H1 (cell line): ENCODE results near the gene FAM170B. TPM values are rescaled to one million over a fixed set of nuclear protein-coding genes. Genes with fewer than 3 reads are reported as not detected.

Experiments
- CTCF ChIA-PET: fragments of 300-600 bp; sonication (Branson Sonifier 250); formaldehyde crosslinking; loops from one replicate; lab custom pipeline; 2021; ENCODE audit not compliant: partially characterized antibody; lab: Charles Lee
- POLR2A ChIA-PET: fragments of 300-600 bp; sonication (Branson Sonifier 250); formaldehyde crosslinking; loops from one replicate; lab custom pipeline; 2021; ENCODE audit warnings: inconsistent platforms; ENCODE audit not compliant: partially characterized antibody; lab: Charles Lee
- DNase-seq, 2 experiments: peaks; one replicate each; pipeline versions ENCODE4 v3.0.0 to v3.0.0-alpha.2; 2010 to 2022; ENCODE audit warnings: low spot score in 2 of 2, low read depth in 1 of 2, mixed read lengths in 1 of 2
- FAIRE-seq: peaks from 2 replicates; lab custom pipeline; 2011; peaks lifted over from hg19 to GRCh38; lab: Jason Lieb, UNC
- H2AFZ ChIP-seq: 2 replicates; pipeline ENCODE4 v1.8.1; 2012; ENCODE audit warnings: low read length, inconsistent platforms
- H2AK5ac ChIP-seq: 2 replicates; pipeline ENCODE4 v1.6.1; 2013; ENCODE audit warnings: low read depth, low read length
- H2BK120ac ChIP-seq: replicated peaks from 2 replicates; pipeline ENCODE3; 2013; ENCODE audit warnings: low read depth, low read length, inconsistent platforms
- H2BK12ac ChIP-seq: 2 replicates; pipeline ENCODE4 v1.6.1; 2013; ENCODE audit warnings: low read depth, low read length
- H2BK15ac ChIP-seq: 2 replicates; pipeline ENCODE4 v1.6.1; 2013; ENCODE audit warnings: low read length
- H2BK20ac ChIP-seq: 2 replicates; pipeline ENCODE4 v1.6.1; 2013; ENCODE audit warnings: low read length
- H2BK5ac ChIP-seq: 2 replicates; pipeline ENCODE4 v1.6.1; 2013; ENCODE audit warnings: low read depth, low read length
- H3K14ac ChIP-seq: 2 replicates; pipeline ENCODE4 v1.6.1; 2013; ENCODE audit warnings: inconsistent platforms; ENCODE audit not compliant: insufficient read length
- H3K18ac ChIP-seq: 2 replicates; pipeline ENCODE4 v1.6.1; 2013; ENCODE audit warnings: low read length; ENCODE audit errors: extremely low read depth
- H3K23ac ChIP-seq: 2 replicates; pipeline ENCODE4 v1.6.1; 2013; ENCODE audit warnings: inconsistent platforms; ENCODE audit not compliant: insufficient read length
- H3K23me2 ChIP-seq: 2 replicates; pipeline ENCODE4 v1.6.1; 2013; ENCODE audit warnings: low read depth, low read length
- H3K27ac ChIP-seq: 2 replicates; pipeline ENCODE4 v1.6.1; 2011; ENCODE audit warnings: low read depth, low read length, inconsistent platforms
- H3K27me3 ChIP-seq, 4 experiments: replicated peaks in 1 of 4; 1 replicate in 1 of 4; 2 replicates in 3 of 4; pipeline versions ENCODE4 v1.6.1 to v1.8.1; 2011 to 2013; ENCODE audit warnings: low read length in 3 of 4, mild to moderate bottlenecking in 3 of 4, inconsistent platforms in 2 of 4, mixed read lengths in 2 of 4, moderate library complexity in 1 of 4; ENCODE audit not compliant: control insufficient read depth in 3 of 4, insufficient read depth in 3 of 4; ENCODE audit errors: extremely low read depth in 1 of 4
- H3K36me3 ChIP-seq, 4 experiments: 2 replicates each; pipeline versions ENCODE4 v1.6.1 to v1.8.1; 2011 to 2013; ENCODE audit warnings: mild to moderate bottlenecking in 4 of 4, low read length in 3 of 4, moderate library complexity in 2 of 4, control low read depth in 1 of 4, inconsistent platforms in 1 of 4; ENCODE audit not compliant: insufficient read depth in 4 of 4, control insufficient read depth in 2 of 4
- H3K4ac ChIP-seq: replicated peaks from 2 replicates; pipeline ENCODE3; 2013; ENCODE audit warnings: low read length, low read depth, mixed read lengths, inconsistent platforms; ENCODE audit not compliant: insufficient read length
- H3K4me1 ChIP-seq, 4 experiments: replicated peaks in 1 of 4; 1 replicate in 1 of 4; 2 replicates in 3 of 4; pipeline versions ENCODE4 v1.6.1 to v1.8.1; 2011 to 2013; ENCODE audit warnings: low read length in 3 of 4, inconsistent platforms in 2 of 4, mixed read lengths in 1 of 4; ENCODE audit not compliant: insufficient read depth in 4 of 4, control insufficient read depth in 3 of 4
- H3K4me2 ChIP-seq, 2 experiments: 2 replicates each; pipeline versions ENCODE4 v1.6.1 to v1.8.1; 2011 to 2013; ENCODE audit warnings: low read depth in 2 of 2, low read length in 2 of 2, control low read depth in 1 of 2, inconsistent platforms in 1 of 2, mild to moderate bottlenecking in 1 of 2; ENCODE audit not compliant: insufficient read depth in 1 of 2
- H3K4me3 ChIP-seq, 4 experiments: fragments of 200-600, 300-600 bp in 1 of 4; sonication (generic), shearing (Covaris generic), sonication (Bioruptor Twin) in 1 of 4; 2 replicates each; pipeline versions ENCODE4 v1.5.1 to v1.8.1; 2011 to 2016; ENCODE audit warnings: low read length in 4 of 4, low read depth in 3 of 4, control low read depth in 2 of 4, inconsistent platforms in 2 of 4, mild to moderate bottlenecking in 2 of 4, mixed read lengths in 1 of 4, moderate library complexity in 1 of 4; ENCODE audit not compliant: insufficient read depth in 2 of 4; ENCODE audit errors: extremely low read depth in 1 of 4
- H3K56ac ChIP-seq: replicated peaks from 2 replicates; pipeline ENCODE3; 2013; ENCODE audit warnings: low read depth, mild to moderate bottlenecking, mixed read lengths, low read length, inconsistent platforms; ENCODE audit not compliant: insufficient read length
- H3K79me1 ChIP-seq: 2 replicates; pipeline ENCODE4 v1.6.1; 2013; ENCODE audit warnings: low read depth, low read length, control low read depth
- H3K79me2 ChIP-seq, 2 experiments: 2 replicates each; pipeline versions ENCODE4 v1.6.1 to v1.8.1; 2012 to 2013; ENCODE audit warnings: low read length in 2 of 2, mild to moderate bottlenecking in 2 of 2, inconsistent platforms in 1 of 2; ENCODE audit not compliant: insufficient read depth in 2 of 2, control insufficient read depth in 1 of 2
- H3K9ac ChIP-seq, 4 experiments: replicated peaks in 1 of 4; 1 replicate in 1 of 4; 2 replicates in 3 of 4; pipeline versions ENCODE4 v1.6.1 to v1.8.1; 2011 to 2013; ENCODE audit warnings: low read depth in 3 of 4, low read length in 3 of 4, control low read depth in 2 of 4, mild to moderate bottlenecking in 2 of 4, moderate library complexity in 2 of 4, inconsistent platforms in 1 of 4; ENCODE audit errors: extremely low read depth in 1 of 4
- H3K9me3 ChIP-seq, 2 experiments: 2 replicates each; pipeline versions ENCODE4 v1.6.1 to v1.8.1; 2012 to 2013; ENCODE audit warnings: mild to moderate bottlenecking in 2 of 2, moderate library complexity in 2 of 2, control low read depth in 1 of 2, inconsistent platforms in 1 of 2, low read depth in 1 of 2, low read length in 1 of 2, mixed read lengths in 1 of 2; ENCODE audit not compliant: insufficient read depth in 2 of 2
- H4K20me1 ChIP-seq, 2 experiments: replicated peaks in 1 of 2; 2 replicates each; pipeline versions ENCODE3 to v1.8.1; 2011 to 2013; ENCODE audit warnings: inconsistent platforms in 2 of 2, low read length in 2 of 2, mild to moderate bottlenecking in 1 of 2; ENCODE audit not compliant: insufficient read depth in 2 of 2, control insufficient read depth in 1 of 2
- H4K5ac ChIP-seq: 2 replicates; pipeline ENCODE4 v1.6.1; 2013; ENCODE audit warnings: low read length, low read depth, mixed read lengths, inconsistent platforms; ENCODE audit not compliant: insufficient read length
- H4K8ac ChIP-seq: 2 replicates; pipeline ENCODE4 v1.8.0; 2013; ENCODE audit warnings: mild to moderate bottlenecking, moderate library complexity, low read length, inconsistent platforms; ENCODE audit not compliant: insufficient read depth; ENCODE audit errors: extremely low read depth
- H4K91ac ChIP-seq: replicated peaks from 2 replicates; pipeline ENCODE3; 2013; ENCODE audit warnings: low read length, mixed read lengths, inconsistent platforms; ENCODE audit not compliant: insufficient read length
- CHD2 ChIP-seq: IDR thresholded peaks from 2 replicates; pipeline ENCODE4 v1.6.1; 2012; ENCODE audit warnings: low read length, improper control_type of control experiment
- NRF1 ChIP-seq: IDR thresholded peaks from 2 replicates; pipeline ENCODE4 v1.6.1; 2011; ENCODE audit warnings: mild to moderate bottlenecking, low read depth, low read length, improper control_type of control experiment
- SIRT6 ChIP-seq: IDR thresholded peaks from one replicate; pipeline ENCODE4 v1.7.1; 2012; ENCODE audit warnings: low read length, inconsistent platforms
- WGBS, 2 experiments: shearing (Covaris generic) in 1 of 2; methylation state at CpG; one replicate each; pipeline versions ENCODE4 v1.1.6 to v1.1.7; 2013 to 2015; ENCODE audit warnings: low lambda C conversion rate in 2 of 2, mixed read lengths in 2 of 2, inconsistent platforms in 1 of 2, low coverage in 1 of 2, missing lambda C conversion rate in 1 of 2; ENCODE audit not compliant: insufficient replicate concordance in 2 of 2, insufficient coverage in 1 of 2, insufficient read length in 1 of 2; ENCODE audit errors: extremely low coverage in 1 of 2, missing lambda C conversion rate in 1 of 2; 5-methylcytosine and 5-hydroxymethylcytosine counted together
- polyA plus RNA-seq, 7 experiments: library from polyadenylated mRNA; depleted of rRNA in 3 of 7; stranded (reverse) in 5 of 7; unstranded in 2 of 7; fragments of >200 nt in 5 of 7; fragments of 200-250 nt in 2 of 7; gene quantifications; 1 replicate in 5 of 7; 2 replicates in 1 of 7; 4 replicates in 1 of 7; pipeline versions ENCODE4 v1.2.1 to v1.2.3, GENCODE V29; 2011 to 2013; ENCODE audit warnings: missing spikeins in 2 of 7, mixed read lengths in 2 of 7
- total RNA-seq: library from RNA; stranded (reverse); fragmentation: NEBNext Ultra II Directional; extraction: Animal tissue kit (Norgen Biotek cat#: 25700); gene quantifications from 2 replicates; pipeline ENCODE4 v1.2.1, GENCODE V29; 2021

FAM170B gene
- total and polyA plus RNA-seq, 2 of the 8 experiments (the other 6 are each of a cell fraction or from before 2014, with no cell fraction given): not detected

- Histone ChIP-seq H2BK120ac (no peak overlapping the region), H3K18ac (no peak overlapping the region), H2BK12ac (no peak overlapping the region), H4K20me1 (no peaks in the 10 kb centered on the region), H4K91ac (no peak overlapping the region), H3K27ac (no peak overlapping the region), H3K14ac (no peak overlapping the region), H2BK15ac (no peak overlapping the region), H2AK5ac (0 out of 2 replicates have a peak overlapping the region, but pooled peaks have one; percentile 13), H2BK20ac (no peak overlapping the region), H3K4me2 (no peak overlapping the region), H3K56ac (no peak overlapping the region), H3K79me2 (no peaks in the 10 kb centered on the region), H4K5ac (no peak overlapping the region), H4K8ac (no peak overlapping the region), H3K4ac (no peak overlapping the region), H3K23me2 (peaks cover 3% of the 10 kb centered on the region; the same call in 1 of the 2 replicates), H3K9me3 (no peaks in the 10 kb centered on the region), H3K36me3 (no peaks in the 10 kb centered on the region), H3K23ac (no peak overlapping the region), H3K4me1 (no peaks in the 10 kb centered on the region), H2BK5ac (no peak overlapping the region), H3K4me3 (no peak overlapping the region), H3K9ac (no peak overlapping the region), H3K27me3 (peaks cover 0 to 11% (median 6%) of the 10 kb centered on the region in 4 experiments; a peak in 5 of 7 replicates), H3K79me1 (no peaks in the 10 kb centered on the region), H2AFZ (no peak overlapping the region)
- WGBS, 2 experiments: 85% methylated on average over 3 of the region's 3 CpGs; no CpG with 5 or more reads in 1 of the 2 experiments
- TF ChIP-seq SIRT6 (no peak), CHD2 (no peak), NRF1 (no peak)
- FAIRE-seq: no peak
- CTCF ChIA-PET: interaction anchor here (1.0 kb wide), 1 partner anchor 22 kb away, joined by 3 read pairs; no protein-coding TSS in a partner anchor
- peak in 1 of 2 experiments; percentile 20 for DNase-seq
- POLR2A ChIA-PET: no interaction called here
Observed at GRCh38 chr10:49112098-49112497, 21.7 kb downstream of the FAM170B start.
